Transverse colon (tissue), 4 donors: ENCODE results near the gene TRIM47. TPM values are rescaled to one million over a fixed set of nuclear protein-coding genes. Genes with fewer than 3 reads are reported as not detected.

ENCODE experiments used
- DNase-seq: peaks from one replicate; pipeline ENCODE4 v3.0.0-alpha.2; 2019
- H3K27ac ChIP-seq, 4 donors: fragments of 200-600 bp; sonication (generic); 2 replicates each; pipeline ENCODE4 v1.5.1; 2016 to 2018; ENCODE audit warnings: inconsistent platforms in 4 of 4
- H3K27me3 ChIP-seq: fragments of 200-600 bp; sonication (generic); 2 replicates; pipeline ENCODE4 v1.5.1; 2017; ENCODE audit warnings: inconsistent platforms
- H3K36me3 ChIP-seq, 4 donors: fragments of 200-600 bp; sonication (generic); 2 replicates each; pipeline ENCODE4 v1.5.1; 2017 to 2019; ENCODE audit warnings: inconsistent platforms in 4 of 4
- H3K4me1 ChIP-seq, 4 donors: fragments of 200-600 bp; sonication (generic); 2 replicates each; pipeline ENCODE4 v1.5.1; 2017 to 2020; ENCODE audit warnings: inconsistent platforms in 4 of 4
- H3K4me3 ChIP-seq, 4 donors: fragments of 200-600 bp; sonication (generic); 1 replicate in 1 of 4; 2 replicates in 3 of 4; pipeline versions ENCODE4 v1.5.1 to v1.6.1; 2017 to 2019; ENCODE audit warnings: inconsistent platforms in 4 of 4
- H3K9me3 ChIP-seq, 2 donors: fragments of 200-600 bp; sonication (generic); 2 replicates each; pipeline ENCODE4 v1.5.1; 2017 to 2019; ENCODE audit warnings: inconsistent platforms in 2 of 2
- CTCF ChIP-seq, 5 experiments: fragments of 200-600 bp in 3 of 5; fragments of 450-650 bp in 2 of 5; sonication (generic) in 3 of 5; IDR thresholded peaks; 1 replicate in 2 of 5; 2 replicates in 3 of 5; pipeline ENCODE4 v1.5.1; 2016 to 2017; ENCODE audit warnings: antibody characterized with exemption in 5 of 5, inconsistent platforms in 3 of 5, mild to moderate bottlenecking in 2 of 5, moderate library complexity in 1 of 5
- EP300 ChIP-seq: sonication (generic); formaldehyde crosslinking; IDR thresholded peaks from one replicate; pipeline ENCODE4 v1.6.1; 2017; ENCODE audit warnings: antibody characterized with exemption, low read depth
- POLR2A ChIP-seq: fragments of 450-650 bp; IDR thresholded peaks from one replicate; pipeline ENCODE4 v1.6.1; 2016; ENCODE audit warnings: antibody characterized with exemption, mild to moderate bottlenecking, moderate library complexity
- POLR2AphosphoS5 ChIP-seq, 3 donors: sonication (generic); formaldehyde crosslinking; IDR thresholded peaks; one replicate each; pipeline ENCODE4 v1.6.1; 2016; ENCODE audit warnings: antibody characterized with exemption in 3 of 3
- WGBS, 2 donors: methylation state at CpG; one replicate each; pipeline ENCODE4 v1.1.5; 2018; ENCODE audit warnings: low coverage in 1 of 2; 5-methylcytosine and 5-hydroxymethylcytosine counted together
- in situ Hi-C, 4 donors: fragments of 200-750 bp; cut with MboI; loops; one replicate each; pipeline versions ENCODE4 v1.15.0 to v1.15.1; 2017; ENCODE audit warnings: low sequenced_read_pairs in 3 of 4, low pct_ligation_motif_present in 1 of 4, low pct_unique_long_range_greater_than_20kb in 1 of 4
- intact Hi-C: fragments of 100-400 bp; cut with DNase I; formaldehyde crosslinking; loops from one replicate; pipeline ENCODE4 v1.15.1; 2023; ENCODE audit warnings: low total_unique reads
- total RNA-seq, 4 donors: library from RNA; depleted of rRNA; stranded (reverse); fragments of >200 nt; gene quantifications; one replicate each; pipeline ENCODE4 v1.1.0, GENCODE V29; 2016

Gene TRIM47
- total RNA-seq, 4 donors from 2014 or later: 38.6 to 118 (median 41.0) TPM

- H3K4me1 ChIP-seq: peaks cover 21 to 57% (median 29%) of the 10 kb centered on the region in 4 donors
- no peaks in the 10 kb centered on the region for H3K9me3 ChIP-seq
- no peak for TF ChIP-seq POLR2A
- no peak for TF ChIP-seq POLR2AphosphoS5 (IDR thresholded peaks at IDR 0.05)
- TF ChIP-seq EP300: no peak
- TF ChIP-seq CTCF (IDR thresholded peaks at IDR 0.05): no peak
- no peak for DNase-seq
- in situ Hi-C loops: no loop called here
- intact Hi-C loops: no loop called here
- no peak overlapping the region for H3K4me3 ChIP-seq
- H3K36me3 ChIP-seq: peaks cover 0 to 51% (median 21%) of the 10 kb centered on the region in 4 donors
- 0 to 88% methylated on average over 1 to 25 of the region's 25 CpGs for WGBS, 2 donors
- peak overlapping the region in 3 of 4 donors; percentile 22 to 85 (median 44) for H3K27ac ChIP-seq
- H3K27me3 ChIP-seq: no peaks in the 10 kb centered on the region
Observed at GRCh38 chr17:75847614-75848522, 30.5 kb downstream of the TRIM47 start.

- TF ChIP-seq EP300 (no peak), POLR2A (no peak), CTCF (IDR thresholded peaks at IDR 0.05) (no peak), POLR2AphosphoS5 (IDR thresholded peaks at IDR 0.05) (no peak)
- Histone ChIP-seq H3K36me3 (peaks cover 0 to 51% (median 21%) of the 10 kb centered on the region in 4 donors), H3K9me3 (no peaks in the 10 kb centered on the region), H3K4me3 (no peak overlapping the region), H3K27ac (peak overlapping the region in 3 of 4 donors; percentile 79 to 85 (median 79)), H3K27me3 (no peaks in the 10 kb centered on the region), H3K4me1 (peaks cover 20 to 55% (median 29%) of the 10 kb centered on the region in 4 donors)
- in situ Hi-C loops: no loop called here
- no peak for DNase-seq
- 81% methylated on average over 29 of the region's 34 CpGs; no CpG with 5 or more reads in 1 of the 2 donors for WGBS, 2 donors
- intact Hi-C loops: no loop called here
Observed at GRCh38 chr17:75846692-75847613, 31.4 kb downstream of the TRIM47 start.

GRCh38 chr17:75845933-75846691 is 32.3 kb downstream of the TRIM47 start:
- peaks cover 0 to 44% (median 19%) of the 10 kb centered on the region in 4 donors for H3K36me3 ChIP-seq
- H3K4me1 ChIP-seq: peaks cover 20 to 51% (median 29%) of the 10 kb centered on the region in 4 donors
- intact Hi-C loops (no loop called here), in situ Hi-C loops (no loop called here)
- no peaks in the 10 kb centered on the region for H3K9me3 ChIP-seq
- DNase-seq: peak; percentile 41
- no peak overlapping the region for H3K4me3 ChIP-seq
- 70% methylated on average over 22 of the region's 22 CpGs; no CpG with 5 or more reads in 1 of the 2 donors for WGBS, 2 donors
- TF ChIP-seq POLR2AphosphoS5 (IDR thresholded peaks at IDR 0.05) (peak in 1 of 3 donors; percentile 27), CTCF (IDR thresholded peaks at IDR 0.05) (no peak)
- H3K27ac ChIP-seq: peak overlapping the region; percentile 79 to 85 (median 80)
- no peaks in the 10 kb centered on the region for H3K27me3 ChIP-seq
